Measurements from ENCODE around the gene RPRM. TPM values are rescaled to one million over a fixed set of nuclear protein-coding genes. Genes with fewer than 3 reads are reported as not detected.

RPRM gene
- total and polyA plus RNA-seq, 7 donors = 0.60 to 35.7 (median 21.7) TPM; not detected in 1

GRCh38 chr2:153488072-153488471 lies 9.5 kb upstream of the RPRM start:
- 73 to 77% methylated on average over 3 of the region's 3 CpGs for WGBS, 2 donors

GRCh38 chr2:153487448-153487847 lies 8.9 kb upstream of the RPRM start:
- Histone ChIP-seq H3K27ac (no peak overlapping the region), H3K36me3 (no peaks in the 10 kb centered on the region), H3K9me3 (no peaks in the 10 kb centered on the region), H3K27me3 (no peaks in the 10 kb centered on the region), H3K4me1 (no peaks in the 10 kb centered on the region), H3K4me3 (no peak overlapping the region)
- WGBS, 2 donors = 85 to 92% methylated on average over 1 of the region's 1 CpG
- TF ChIP-seq POLR2A (IDR thresholded peaks at IDR 0.05) = no peak
- TF ChIP-seq EP300 (IDR thresholded peaks at IDR 0.05) = no peak
- no peak for TF ChIP-seq CTCF (IDR thresholded peaks at IDR 0.05)
- TF ChIP-seq POLR2AphosphoS5 (IDR thresholded peaks at IDR 0.05) = no peak
- no peak for DNase-seq
- intact Hi-C loops (cut with DNase I) = no loop called here

More at GRCh38 chr2:153488072-153488471, 9.5 kb upstream of the RPRM start:
- TF ChIP-seq POLR2A (IDR thresholded peaks at IDR 0.05) (no peak), CTCF (IDR thresholded peaks at IDR 0.05) (no peak), POLR2AphosphoS5 (IDR thresholded peaks at IDR 0.05) (no peak), EP300 (IDR thresholded peaks at IDR 0.05) (no peak)
- no peak for DNase-seq
- Histone ChIP-seq H3K36me3 (no peaks in the 10 kb centered on the region), H3K4me3 (no peak overlapping the region), H3K4me1 (no peaks in the 10 kb centered on the region), H3K27ac (no peak overlapping the region), H3K9me3 (no peaks in the 10 kb centered on the region), H3K27me3 (no peaks in the 10 kb centered on the region)
- intact Hi-C loops (cut with DNase I) = no loop called here

GRCh38 chr2:153479573-153479972 lies 1.0 kb upstream of the RPRM start:
- TF ChIP-seq POLR2AphosphoS5 (IDR thresholded peaks at IDR 0.05) (peak in 2 of 4 donors; percentile 26 to 35), CTCF (IDR thresholded peaks at IDR 0.05) (no peak)
- Histone ChIP-seq H3K9me3 (no peaks in the 10 kb centered on the region), H3K27ac (peak overlapping the region in 3 of 4 donors; percentile 80 to 82 (median 81)), H3K4me1 (peaks cover 0 to 43% (median 30%) of the 10 kb centered on the region in 4 donors), H3K4me3 (peak overlapping the region in 1 of 4 donors; percentile 63), H3K27me3 (peaks cover 0 to 4% (median 0%) of the 10 kb centered on the region in 3 donors), H3K36me3 (no peaks in the 10 kb centered on the region)
- 36 to 49% methylated on average over 5 of the region's 5 CpGs for WGBS, 2 donors
- DNase-seq = no peak
- intact Hi-C loops (cut with DNase I) = loop anchor here (2.0 to 10.0 kb wide), 6 partner anchors 167 to 765 kb away; partner anchors contain the start of genes ARL6IP6 and PRPF40A

GRCh38 chr2:153477636-153478288 lies 800 bp downstream of the RPRM start:
- no peak for DNase-seq
- Histone ChIP-seq H3K9me3 (no peaks in the 10 kb centered on the region), H3K27ac (peak overlapping the region; percentile 79 to 82 (median 80)), H3K4me3 (peak overlapping the region; percentile 56 to 68 (median 60)), H3K36me3 (no peaks in the 10 kb centered on the region), H3K27me3 (peaks cover 0 to 4% (median 0%) of the 10 kb centered on the region in 3 donors), H3K4me1 (peaks cover 0 to 45% (median 33%) of the 10 kb centered on the region in 4 donors)
- intact Hi-C loops (cut with DNase I) = loop anchor here (1.0 to 10.0 kb wide), 7 partner anchors 165 to 763 kb away; partner anchors contain the start of genes ARL6IP6 and PRPF40A
- peak in 1 of 4 donors; percentile 5 for TF ChIP-seq POLR2AphosphoS5 (IDR thresholded peaks at IDR 0.05)
- TF ChIP-seq EP300 (IDR thresholded peaks at IDR 0.05) = no peak
- no peak for TF ChIP-seq CTCF (IDR thresholded peaks at IDR 0.05)
- no peak for TF ChIP-seq POLR2A (IDR thresholded peaks at IDR 0.05)
- WGBS, 2 donors = 3 to 4% methylated on average over 38 of the region's 38 CpGs
